GM12864 (cell line): ENCODE data around the gene ETNK2.

Experiments
- DNase-seq: peaks from one replicate; pipeline ENCODE4 v3.0.0-alpha.2; 2011; ENCODE audit warnings: low read depth
- H3K4me3 ChIP-seq: 2 replicates; pipeline ENCODE4 v1.5.1; 2011; ENCODE audit warnings: mild to moderate bottlenecking, low read depth, low read length, control low read depth
- TF ChIP-seq, protein P1 (sequence below): IDR thresholded peaks from 2 replicates; pipeline ENCODE4 v1.5.1; 2011; ENCODE audit warnings: low read depth, mild to moderate bottlenecking, moderate library complexity, low read length, control low read depth, inconsistent platforms; ENCODE audit errors: missing control alignments

The ETNK2 gene

DNA sequence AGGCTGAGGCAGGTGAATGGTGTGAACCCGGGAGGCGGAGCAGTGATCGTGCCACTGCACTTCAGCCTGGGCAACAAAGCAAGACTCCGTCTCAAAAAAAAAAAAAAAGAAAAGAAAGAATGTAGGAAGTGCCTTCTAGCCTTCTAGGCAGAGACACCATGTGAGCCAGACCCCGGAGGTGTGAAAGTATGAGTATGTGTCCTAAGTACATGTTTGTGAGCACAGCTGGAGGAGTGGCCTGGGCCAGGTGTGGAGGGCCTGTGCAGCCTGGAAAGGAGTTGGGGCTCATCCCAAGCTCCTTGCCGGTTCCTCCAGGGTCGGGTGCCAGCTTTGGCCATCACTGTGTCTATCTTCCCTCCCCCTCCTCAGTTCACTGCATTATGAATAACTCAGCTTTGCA, 66.0 kb downstream of the ETNK2 start:
- no peak overlapping the region for H3K4me3 ChIP-seq
- DNase-seq = no peak
- TF ChIP-seq, protein P1, sequence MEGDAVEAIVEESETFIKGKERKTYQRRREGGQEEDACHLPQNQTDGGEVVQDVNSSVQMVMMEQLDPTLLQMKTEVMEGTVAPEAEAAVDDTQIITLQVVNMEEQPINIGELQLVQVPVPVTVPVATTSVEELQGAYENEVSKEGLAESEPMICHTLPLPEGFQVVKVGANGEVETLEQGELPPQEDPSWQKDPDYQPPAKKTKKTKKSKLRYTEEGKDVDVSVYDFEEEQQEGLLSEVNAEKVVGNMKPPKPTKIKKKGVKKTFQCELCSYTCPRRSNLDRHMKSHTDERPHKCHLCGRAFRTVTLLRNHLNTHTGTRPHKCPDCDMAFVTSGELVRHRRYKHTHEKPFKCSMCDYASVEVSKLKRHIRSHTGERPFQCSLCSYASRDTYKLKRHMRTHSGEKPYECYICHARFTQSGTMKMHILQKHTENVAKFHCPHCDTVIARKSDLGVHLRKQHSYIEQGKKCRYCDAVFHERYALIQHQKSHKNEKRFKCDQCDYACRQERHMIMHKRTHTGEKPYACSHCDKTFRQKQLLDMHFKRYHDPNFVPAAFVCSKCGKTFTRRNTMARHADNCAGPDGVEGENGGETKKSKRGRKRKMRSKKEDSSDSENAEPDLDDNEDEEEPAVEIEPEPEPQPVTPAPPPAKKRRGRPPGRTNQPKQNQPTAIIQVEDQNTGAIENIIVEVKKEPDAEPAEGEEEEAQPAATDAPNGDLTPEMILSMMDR = no peak

DNA sequence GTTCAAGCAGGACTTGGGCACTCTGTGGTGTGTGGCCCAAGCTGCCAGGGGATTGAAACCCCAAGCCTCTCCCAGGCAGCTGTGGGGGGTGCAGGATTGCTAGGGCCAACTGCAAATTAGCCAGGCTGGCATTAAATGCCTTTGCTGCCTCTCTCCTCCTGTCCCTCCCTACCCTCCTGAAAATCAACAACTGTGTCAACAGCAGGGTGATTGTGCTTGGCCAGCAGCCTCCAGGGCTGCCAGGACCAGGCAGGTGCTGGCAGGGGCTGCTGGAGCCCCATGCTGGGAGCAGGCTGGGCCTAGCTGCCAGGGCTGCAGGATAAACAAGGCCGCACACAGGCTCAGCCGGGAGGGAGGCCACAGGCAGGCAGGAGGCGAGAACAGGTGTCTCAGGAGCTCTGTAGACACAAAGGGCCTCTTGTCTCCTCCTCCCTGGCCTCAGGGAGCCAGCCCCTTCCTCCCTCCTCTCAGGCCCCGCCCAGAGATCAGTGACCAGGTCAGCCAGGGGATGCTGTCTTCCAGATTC, 67.5 kb downstream of the ETNK2 start:
- TF ChIP-seq, protein P1 = no peak
- H3K4me3 ChIP-seq = no peak overlapping the region
- DNase-seq = no peak

DNA sequence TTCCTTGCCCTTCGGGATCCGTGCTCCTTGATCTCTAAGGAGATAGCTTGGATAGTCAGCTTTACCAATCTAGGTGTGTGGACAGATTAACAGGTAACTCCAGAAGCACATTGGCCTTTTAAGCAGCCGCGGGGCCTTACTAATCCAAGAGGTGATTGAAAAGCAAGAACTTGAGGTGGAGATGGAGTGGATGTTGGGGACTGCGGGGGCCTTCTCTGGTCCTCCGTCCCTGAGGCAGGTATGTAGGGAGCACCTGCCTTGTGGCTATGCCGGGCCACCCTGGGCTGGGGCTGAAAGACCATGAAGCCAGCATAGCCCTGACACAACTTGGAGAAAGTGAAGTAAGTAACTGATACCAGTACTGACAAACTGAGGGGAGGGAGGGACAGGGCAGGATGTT, 68.4 kb downstream of the ETNK2 start:
- no peak overlapping the region for H3K4me3 ChIP-seq
- TF ChIP-seq, protein P1 = no peak
- DNase-seq = no peak

DNA sequence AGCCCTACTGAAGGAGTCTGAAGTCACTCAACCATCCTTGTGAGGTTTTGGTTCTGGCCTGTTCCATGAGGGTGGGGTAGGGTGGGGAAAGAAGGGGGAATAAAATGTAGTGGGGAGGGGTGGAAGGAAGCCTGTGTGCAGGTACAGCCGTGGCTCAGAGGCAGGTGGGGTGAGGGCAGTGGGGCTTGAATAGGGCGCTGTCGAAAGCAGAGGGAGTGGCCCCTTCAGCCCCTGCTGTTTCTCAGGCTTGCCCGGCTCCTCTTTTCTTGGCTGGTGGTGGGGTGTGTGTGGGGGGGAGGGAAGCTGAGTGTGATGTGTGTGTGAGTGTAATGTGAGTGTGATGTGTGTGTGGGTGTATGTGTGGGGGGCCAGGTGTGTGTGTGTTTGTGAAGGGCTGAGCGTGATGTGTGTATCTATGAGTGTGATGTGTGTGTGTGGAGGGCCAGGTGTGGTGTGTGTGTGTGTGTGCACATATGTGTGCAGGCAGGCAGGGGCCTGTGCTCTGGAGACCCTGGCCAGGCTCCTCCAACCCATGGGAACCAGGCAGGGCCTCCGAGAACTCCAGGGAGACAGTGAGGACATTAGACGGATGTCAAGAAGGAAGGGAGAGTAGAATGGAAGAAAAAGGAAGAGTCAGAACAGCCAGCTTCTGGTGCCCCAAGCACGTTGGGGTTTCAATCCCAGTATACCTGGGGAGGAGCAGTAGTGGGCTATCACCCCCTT, 69.9 kb downstream of the ETNK2 start:
- TF ChIP-seq, protein P1 = no peak
- H3K4me3 ChIP-seq = no peak overlapping the region

DNA sequence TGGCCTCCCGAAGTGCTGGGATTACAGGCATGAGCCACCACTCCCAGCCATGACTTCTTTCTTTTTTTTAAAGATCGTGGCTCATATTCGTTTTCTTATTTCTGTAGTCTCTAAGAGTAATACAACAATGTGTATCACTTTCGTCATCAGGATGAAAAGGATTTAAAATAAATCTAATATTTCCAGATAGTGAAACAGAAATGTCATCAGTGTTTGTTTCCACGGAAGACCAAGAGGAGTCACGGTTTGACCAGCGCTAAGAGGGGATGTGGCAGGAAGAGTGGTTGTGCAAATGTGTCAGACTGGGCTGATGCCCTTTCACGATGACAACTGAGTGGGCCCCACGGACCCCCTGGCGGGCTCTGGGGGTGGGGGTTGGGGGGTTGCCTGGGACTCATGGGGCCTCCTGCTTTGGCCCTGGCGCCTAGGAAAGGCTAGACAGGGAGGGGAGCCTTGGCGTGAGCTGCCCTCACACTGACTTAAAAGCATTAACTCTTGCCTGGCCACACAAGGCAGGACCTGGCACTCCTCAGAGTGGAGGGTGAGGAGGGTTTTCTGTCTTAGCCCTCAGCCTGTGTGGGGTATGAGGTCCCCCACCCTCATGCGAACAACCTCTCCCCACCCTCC, 70.6 kb downstream of the ETNK2 start:
- DNase-seq = no peak
- TF ChIP-seq, protein P1 = no peak
- no peak overlapping the region for H3K4me3 ChIP-seq

More for the DNA sequence above, 69.9 kb downstream of the ETNK2 start:
- no peak for DNase-seq
